KMS-11 (cell line): ENCODE results near the gene GRK1.

Experiments used
- H2AFZ ChIP-seq: fragments of 200-600 bp; sonication (generic); 2 replicates; pipeline ENCODE4 v1.6.1; 2016; ENCODE audit warnings: antibody characterized with exemption, mixed run types, low read depth
- H3K27ac ChIP-seq: fragments of 200-600 bp; sonication (generic); 2 replicates; pipeline ENCODE4 v1.6.1; 2016; ENCODE audit warnings: mild to moderate bottlenecking, mixed run types
- H3K27me3 ChIP-seq: fragments of 200-600 bp; sonication (generic); 2 replicates; pipeline ENCODE4 v1.6.1; 2017; ENCODE audit warnings: mild to moderate bottlenecking, low read depth, mixed run types, moderate library complexity; ENCODE audit not compliant: insufficient read depth
- H3K36me3 ChIP-seq: fragments of 200-600 bp; sonication (generic); 2 replicates; pipeline ENCODE4 v1.6.1; 2017; ENCODE audit warnings: mild to moderate bottlenecking, mixed run types; ENCODE audit not compliant: insufficient read depth
- H3K4me1 ChIP-seq: fragments of 200-600 bp; sonication (generic); 2 replicates; pipeline ENCODE4 v1.6.1; 2016; ENCODE audit warnings: mild to moderate bottlenecking, low read depth, mixed run types; ENCODE audit not compliant: poor library complexity, severe bottlenecking
- H3K4me2 ChIP-seq: fragments of 200-600 bp; sonication (generic); 2 replicates; pipeline ENCODE4 v1.7.0; 2016; ENCODE audit warnings: mild to moderate bottlenecking, mixed run types
- H3K4me3 ChIP-seq: fragments of 200-600 bp; sonication (generic); IDR thresholded peaks from 2 replicates; pipeline ENCODE4 v1.6.1; 2017; ENCODE audit warnings: low read depth, low read length, mixed read lengths; ENCODE audit not compliant: insufficient read depth
- H3K79me2 ChIP-seq: fragments of 200-600 bp; sonication (generic); 2 replicates; pipeline ENCODE4 v1.6.1; 2016; ENCODE audit warnings: low read depth, mixed run types; ENCODE audit not compliant: insufficient read depth
- H3K9ac ChIP-seq: fragments of 200-600 bp; sonication (generic); 2 replicates; pipeline ENCODE4 v1.6.1; 2016; ENCODE audit warnings: mild to moderate bottlenecking, mixed run types
- H4K20me1 ChIP-seq: fragments of 200-600 bp; sonication (generic); 2 replicates; pipeline ENCODE4 v1.6.1; 2016; ENCODE audit warnings: mild to moderate bottlenecking, mixed run types; ENCODE audit not compliant: insufficient read depth
- TF ChIP-seq, protein P1 (sequence below): fragments of 200-600 bp; sonication (generic); conservative IDR thresholded peaks from 2 replicates; pipeline ENCODE4 v1.6.1; 2017; ENCODE audit warnings: low read depth, mild to moderate bottlenecking, antibody characterized with exemption, low read length, moderate library complexity, mixed read lengths

GRK1 gene

DNA sequence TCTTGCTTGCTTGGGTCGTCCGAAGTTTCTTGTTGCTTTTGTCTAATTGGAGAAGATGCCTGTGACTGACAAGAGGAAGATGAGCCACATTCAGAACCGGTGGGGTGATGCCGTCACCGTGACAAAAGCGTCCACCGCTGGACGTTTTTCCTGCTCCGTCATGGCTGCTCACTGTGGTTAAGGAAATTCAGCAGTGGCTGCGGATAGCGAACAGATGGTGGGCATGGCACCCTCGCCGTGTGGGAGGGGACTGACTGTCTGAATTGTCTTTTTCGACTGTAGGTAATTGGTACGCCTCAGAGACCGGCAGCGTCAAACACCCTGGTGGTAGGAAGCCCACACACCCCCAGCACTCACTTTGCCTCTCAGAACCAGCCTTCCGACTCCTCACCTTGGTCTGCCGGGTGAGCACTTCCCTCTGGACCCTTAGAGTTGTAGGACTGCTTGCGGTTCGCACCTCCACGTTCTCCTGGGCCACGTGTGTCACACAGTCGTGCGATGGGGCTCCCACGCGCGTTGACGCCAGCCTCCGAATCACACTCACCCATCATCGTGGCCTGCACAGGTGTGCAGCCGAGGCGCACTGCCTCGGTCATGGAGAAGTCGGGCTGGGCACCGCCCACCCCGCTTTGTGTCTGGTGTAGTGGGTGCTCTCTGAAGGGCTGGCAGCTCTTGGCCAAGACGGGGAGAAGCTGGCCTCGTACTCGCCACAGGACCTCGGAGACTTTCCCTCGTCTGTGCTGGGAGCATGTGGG, 35.5 kb upstream of the GRK1 start:
- H3K4me1 ChIP-seq: no peaks in the 10 kb centered on the region
- TF ChIP-seq, protein P1, sequence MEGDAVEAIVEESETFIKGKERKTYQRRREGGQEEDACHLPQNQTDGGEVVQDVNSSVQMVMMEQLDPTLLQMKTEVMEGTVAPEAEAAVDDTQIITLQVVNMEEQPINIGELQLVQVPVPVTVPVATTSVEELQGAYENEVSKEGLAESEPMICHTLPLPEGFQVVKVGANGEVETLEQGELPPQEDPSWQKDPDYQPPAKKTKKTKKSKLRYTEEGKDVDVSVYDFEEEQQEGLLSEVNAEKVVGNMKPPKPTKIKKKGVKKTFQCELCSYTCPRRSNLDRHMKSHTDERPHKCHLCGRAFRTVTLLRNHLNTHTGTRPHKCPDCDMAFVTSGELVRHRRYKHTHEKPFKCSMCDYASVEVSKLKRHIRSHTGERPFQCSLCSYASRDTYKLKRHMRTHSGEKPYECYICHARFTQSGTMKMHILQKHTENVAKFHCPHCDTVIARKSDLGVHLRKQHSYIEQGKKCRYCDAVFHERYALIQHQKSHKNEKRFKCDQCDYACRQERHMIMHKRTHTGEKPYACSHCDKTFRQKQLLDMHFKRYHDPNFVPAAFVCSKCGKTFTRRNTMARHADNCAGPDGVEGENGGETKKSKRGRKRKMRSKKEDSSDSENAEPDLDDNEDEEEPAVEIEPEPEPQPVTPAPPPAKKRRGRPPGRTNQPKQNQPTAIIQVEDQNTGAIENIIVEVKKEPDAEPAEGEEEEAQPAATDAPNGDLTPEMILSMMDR: no peak
- peaks cover 5% of the 10 kb centered on the region; the same call in 1 of the 2 replicates for H3K79me2 ChIP-seq
- H3K4me2 ChIP-seq: no peak overlapping the region
- no peak overlapping the region for H3K9ac ChIP-seq
- H3K4me3 ChIP-seq: no peak overlapping the region
- H4K20me1 ChIP-seq: no peaks in the 10 kb centered on the region
- H3K27me3 ChIP-seq: no peaks in the 10 kb centered on the region
- no peaks in the 10 kb centered on the region for H3K36me3 ChIP-seq
- H2AFZ ChIP-seq: no peak overlapping the region
- H3K27ac ChIP-seq: no peak overlapping the region

GRCh38 chr13:113632706-113633484, 34.1 kb upstream of the GRK1 start:
- no peak overlapping the region for H2AFZ ChIP-seq
- H3K79me2 ChIP-seq: peaks cover 5% of the 10 kb centered on the region; the same call in 1 of the 2 replicates
- H3K9ac ChIP-seq: no peak overlapping the region
- H3K27ac ChIP-seq: no peak overlapping the region
- H3K36me3 ChIP-seq: no peaks in the 10 kb centered on the region
- H3K4me1 ChIP-seq: no peaks in the 10 kb centered on the region
- H3K4me2 ChIP-seq: no peak overlapping the region
- no peaks in the 10 kb centered on the region for H4K20me1 ChIP-seq
- TF ChIP-seq, protein P1: no peak
- no peak overlapping the region for H3K4me3 ChIP-seq
- H3K27me3 ChIP-seq: no peaks in the 10 kb centered on the region

- no peaks in the 10 kb centered on the region for H4K20me1 ChIP-seq
- H3K79me2 ChIP-seq: peaks cover 5% of the 10 kb centered on the region; the same call in 1 of the 2 replicates
These were observed 33.5 kb upstream of the GRK1 start for GRCh38 chr13:113633485-113633873.

GRCh38 chr13:113634279-113635047, 32.6 kb upstream of the GRK1 start:
- H2AFZ ChIP-seq: no peak overlapping the region
- peaks cover 4% of the 10 kb centered on the region; the same call in 1 of the 2 replicates for H3K36me3 ChIP-seq
- TF ChIP-seq, protein P1: no peak

More at GRCh38 chr13:113633485-113633873, 33.5 kb upstream of the GRK1 start:
- no peaks in the 10 kb centered on the region for H3K4me1 ChIP-seq
- H3K27ac ChIP-seq: no peak overlapping the region
- H3K4me2 ChIP-seq: no peak overlapping the region
- no peak overlapping the region for H2AFZ ChIP-seq
- no peaks in the 10 kb centered on the region for H3K27me3 ChIP-seq
- peaks cover 3% of the 10 kb centered on the region; the same call in 1 of the 2 replicates for H3K36me3 ChIP-seq
- no peak overlapping the region for H3K9ac ChIP-seq
- TF ChIP-seq, protein P1: no peak
- no peak overlapping the region for H3K4me3 ChIP-seq

More at GRCh38 chr13:113634279-113635047, 32.6 kb upstream of the GRK1 start:
- H3K4me3 ChIP-seq: no peak overlapping the region
- H3K27ac ChIP-seq: no peak overlapping the region
- peaks cover 3% of the 10 kb centered on the region; the same call in 1 of the 2 replicates for H3K79me2 ChIP-seq
- H3K9ac ChIP-seq: no peak overlapping the region
- H3K4me2 ChIP-seq: no peak overlapping the region
- no peaks in the 10 kb centered on the region for H4K20me1 ChIP-seq
- H3K4me1 ChIP-seq: no peaks in the 10 kb centered on the region
- no peaks in the 10 kb centered on the region for H3K27me3 ChIP-seq
